Prostate gland (tissue), 2 donors: ENCODE measurements around the gene BTBD3.

Experiments used
- CTCF ChIP-seq, 4 experiments: fragments of 200-600 bp in 2 of 4; fragments of 450-650 bp in 2 of 4; sonication (generic) in 2 of 4; IDR thresholded peaks; 1 replicate in 3 of 4; 2 replicates in 1 of 4; pipeline ENCODE4 v1.5.1; 2016 to 2019; ENCODE audit warnings: antibody characterized with exemption in 4 of 4, mild to moderate bottlenecking in 2 of 4, moderate library complexity in 2 of 4
- POLR2A ChIP-seq: fragments of 450-650 bp; IDR thresholded peaks from one replicate; pipeline ENCODE4 v1.6.1; 2016; ENCODE audit warnings: antibody characterized with exemption, mild to moderate bottlenecking
- POLR2AphosphoS5 ChIP-seq: sonication (generic); formaldehyde crosslinking; IDR thresholded peaks from one replicate; pipeline ENCODE4 v1.6.1; 2017; ENCODE audit warnings: antibody characterized with exemption

- TF ChIP-seq POLR2AphosphoS5 (no peak), POLR2A (no peak), CTCF (IDR thresholded peaks at IDR 0.05) (no peak)
Measured at GRCh38 chr20:11921321-11921720, 3.6 kb downstream of the BTBD3 start.
